Muscle of leg (tissue), 11 donors: Measurements from ENCODE around the gene MICALL2. TPM values are rescaled to one million over a fixed set of nuclear protein-coding genes. Genes with fewer than 3 reads are reported as not detected.

Experiments
- DNase-seq: peaks from one replicate; pipeline ENCODE4 v3.0.0; 2013
- H3K27ac ChIP-seq: one replicate; pipeline ENCODE4 v1.5.1; 2013; ENCODE audit warnings: mild to moderate bottlenecking, low read length, control low read depth
- H3K27me3 ChIP-seq: one replicate; pipeline ENCODE4 v1.6.1; 2013; ENCODE audit warnings: low read length; ENCODE audit not compliant: control insufficient read depth, insufficient read depth
- H3K36me3 ChIP-seq: one replicate; pipeline ENCODE4 v1.6.1; 2013; ENCODE audit warnings: low read length; ENCODE audit not compliant: control insufficient read depth, insufficient read depth
- H3K4me1 ChIP-seq: one replicate; pipeline ENCODE4 v1.6.1; 2013; ENCODE audit warnings: low read length; ENCODE audit not compliant: control insufficient read depth, insufficient read depth
- H3K4me3 ChIP-seq: one replicate; pipeline ENCODE4 v1.5.1; 2013; ENCODE audit warnings: low read length, control low read depth
- H3K9me3 ChIP-seq: replicated peaks from 2 replicates; pipeline ENCODE4 v1.6.1; 2013; ENCODE audit warnings: low read depth, low read length; ENCODE audit not compliant: control insufficient read depth
- WGBS: methylation state at CpG from one replicate; pipeline ENCODE4 v1.1.5; 2013; ENCODE audit warnings: missing lambda C conversion rate; ENCODE audit not compliant: insufficient coverage; 5-methylcytosine and 5-hydroxymethylcytosine counted together
- polyA plus RNA-seq, 8 donors: library from polyadenylated mRNA; unstranded; fragments of 120-200 nt; gene quantifications; one replicate each; pipeline versions ENCODE4 v1.2.1 to v1.2.3, GENCODE V29; 2013; ENCODE audit warnings: inconsistent platforms in 1 of 8, low replicate concordance in 1 of 8; ENCODE audit not compliant: insufficient read length in 8 of 8, insufficient read depth in 1 of 8
- total RNA-seq: library from RNA; stranded (reverse); fragments of 120-200 nt; gene quantifications from one replicate; pipeline ENCODE4 v1.2.4, GENCODE V29; 2013

Gene MICALL2
- total and polyA plus RNA-seq, 9 donors = 4.4 to 13.3 (median 7.5) TPM

DNA sequence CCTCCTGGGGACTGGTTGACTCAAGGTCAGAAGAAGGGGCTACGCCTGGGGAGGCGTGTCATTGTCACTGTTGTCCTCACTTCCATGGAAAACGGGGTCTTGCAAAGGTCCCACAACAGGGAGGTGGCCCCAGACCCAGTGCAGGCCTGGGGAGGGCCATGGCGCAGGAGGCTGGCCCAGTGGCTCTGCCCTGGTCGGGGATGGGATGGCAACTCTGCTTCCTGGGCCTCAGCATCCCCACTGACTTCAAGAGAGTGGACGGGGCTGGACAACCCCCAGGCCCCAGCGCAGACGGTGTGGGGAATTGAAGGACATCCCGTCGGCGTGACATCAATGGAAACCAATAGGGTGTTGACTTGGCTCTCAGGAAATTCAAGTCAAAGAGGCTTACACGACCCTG is 35.2 kb downstream of the MICALL2 start:
- Histone ChIP-seq H3K27ac (no peak overlapping the region), H3K36me3 (no peaks in the 10 kb centered on the region), H3K4me3 (no peak overlapping the region), H3K9me3 (no peaks in the 10 kb centered on the region), H3K4me1 (peaks cover 7% of the 10 kb centered on the region), H3K27me3 (peaks cover 20% of the 10 kb centered on the region)
- 73% methylated on average over 12 of the region's 12 CpGs for WGBS
- no peak for DNase-seq

- peaks cover 20% of the 10 kb centered on the region for H3K27me3 ChIP-seq
- H3K27ac ChIP-seq = no peak overlapping the region
- no peaks in the 10 kb centered on the region for H3K9me3 ChIP-seq
- no peak overlapping the region for H3K4me3 ChIP-seq
- WGBS = 69% methylated on average over 5 of the region's 5 CpGs
- H3K4me1 ChIP-seq = peaks cover 7% of the 10 kb centered on the region
- H3K36me3 ChIP-seq = no peaks in the 10 kb centered on the region
- no peak for DNase-seq
Measured at GRCh38 chr7:1423264-1423811, 35.9 kb downstream of the MICALL2 start.

- H3K36me3 ChIP-seq = no peaks in the 10 kb centered on the region
- 19% methylated on average over 15 of the region's 24 CpGs for WGBS
- peak; percentile 57 for DNase-seq
Measured at GRCh38 chr7:1422512-1423263, 36.6 kb downstream of the MICALL2 start.

DNA sequence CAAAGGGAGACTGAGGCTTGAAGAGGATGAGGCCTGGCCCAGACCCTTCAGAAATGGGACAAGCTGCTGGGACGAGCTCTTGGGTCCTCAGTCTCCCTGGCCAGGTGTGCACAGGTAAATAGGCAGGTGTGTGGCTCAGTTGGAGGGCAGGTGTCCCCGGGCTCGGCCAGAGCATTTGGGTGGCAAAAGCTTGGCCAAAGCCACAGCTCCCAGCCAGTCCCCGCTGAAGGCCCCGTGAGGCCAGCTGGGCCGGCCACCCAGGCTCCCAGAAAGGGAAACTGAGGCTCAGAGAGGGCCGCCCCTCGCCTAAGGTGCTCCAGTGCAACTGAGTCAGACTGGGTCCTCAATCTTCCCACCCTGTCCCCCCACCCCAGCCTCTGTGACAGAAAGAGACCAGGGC is 37.3 kb downstream of the MICALL2 start:
- H3K27me3 ChIP-seq = peaks cover 26% of the 10 kb centered on the region
- H3K27ac ChIP-seq = no peak overlapping the region
- 81% methylated on average over 6 of the region's 8 CpGs for WGBS
- no peak overlapping the region for H3K4me3 ChIP-seq
- peaks cover 7% of the 10 kb centered on the region for H3K4me1 ChIP-seq
- no peaks in the 10 kb centered on the region for H3K9me3 ChIP-seq
- H3K36me3 ChIP-seq = no peaks in the 10 kb centered on the region
- no peak for DNase-seq

More at GRCh38 chr7:1422512-1423263, 36.6 kb downstream of the MICALL2 start:
- H3K27me3 ChIP-seq = peaks cover 20% of the 10 kb centered on the region
- H3K27ac ChIP-seq = no peak overlapping the region
- peaks cover 7% of the 10 kb centered on the region for H3K4me1 ChIP-seq
- H3K9me3 ChIP-seq = no peaks in the 10 kb centered on the region
- H3K4me3 ChIP-seq = no peak overlapping the region

DNA sequence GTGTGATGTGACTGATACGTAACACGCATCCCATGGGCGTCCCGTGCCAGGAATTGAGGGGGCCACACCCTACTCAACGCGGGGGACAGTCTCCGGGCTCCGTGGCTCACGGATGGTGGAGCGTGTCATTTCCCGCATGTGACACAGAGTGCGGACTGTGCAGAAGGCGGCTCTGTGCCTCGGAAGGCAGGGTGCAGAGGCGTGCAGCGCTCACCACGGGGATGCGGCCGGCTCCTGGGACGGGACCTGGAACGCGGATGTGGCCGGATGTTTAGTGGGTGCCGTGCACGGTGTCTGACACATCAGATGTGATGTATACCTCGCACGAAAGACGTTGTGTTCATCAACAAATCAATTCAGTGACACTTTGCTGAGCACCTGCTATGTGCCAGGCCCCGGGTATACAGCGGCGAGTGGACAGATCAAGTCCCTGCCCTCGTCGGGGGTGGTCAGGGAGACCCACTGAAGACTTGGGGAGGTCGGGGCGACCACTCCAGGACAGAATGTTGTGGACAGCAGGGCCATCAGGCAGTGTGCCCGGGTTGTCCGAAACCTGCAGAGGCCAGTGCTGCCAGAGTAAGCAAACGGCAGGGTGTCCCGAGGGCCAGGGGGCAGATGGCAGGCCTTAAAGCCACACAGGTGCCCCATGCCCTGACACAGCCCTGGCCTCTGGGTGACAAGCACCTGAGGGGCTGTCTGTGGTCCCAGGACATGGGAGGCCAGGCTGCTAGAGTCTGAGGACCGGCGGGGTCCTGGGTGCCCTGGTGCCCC is 38.1 kb downstream of the MICALL2 start:
- no peaks in the 10 kb centered on the region for H3K36me3 ChIP-seq
- H3K27me3 ChIP-seq = peaks cover 28% of the 10 kb centered on the region
- no peak for DNase-seq
- H3K4me3 ChIP-seq = no peak overlapping the region
- WGBS = 84% methylated on average over 33 of the region's 41 CpGs
- peaks cover 7% of the 10 kb centered on the region for H3K4me1 ChIP-seq
- H3K27ac ChIP-seq = no peak overlapping the region
- H3K9me3 ChIP-seq = no peaks in the 10 kb centered on the region

DNA sequence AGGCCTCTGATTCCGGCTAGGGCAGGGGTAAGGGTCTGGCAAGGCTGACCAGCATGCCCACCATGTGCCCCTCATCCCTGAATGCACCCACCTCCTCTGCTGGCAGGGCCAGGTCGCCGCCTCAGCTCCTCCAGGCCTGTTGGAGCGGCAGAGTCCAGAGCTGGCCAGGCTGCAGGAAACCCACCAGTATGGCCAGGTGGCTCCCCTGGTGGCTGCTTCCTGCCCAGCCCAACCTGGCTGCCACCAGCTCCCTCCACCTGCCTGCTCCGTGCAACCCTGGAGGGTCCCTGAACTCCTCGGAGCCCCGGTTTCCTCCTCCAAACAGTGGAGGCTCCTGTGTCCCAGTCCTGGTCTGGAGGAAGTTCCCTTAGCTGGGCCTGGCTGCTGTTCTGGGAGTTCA is 39.6 kb downstream of the MICALL2 start:
- 60% methylated on average over 3 of the region's 7 CpGs for WGBS
- Histone ChIP-seq H3K9me3 (no peaks in the 10 kb centered on the region), H3K36me3 (no peaks in the 10 kb centered on the region), H3K27me3 (peaks cover 26% of the 10 kb centered on the region), H3K27ac (no peak overlapping the region), H3K4me1 (peaks cover 7% of the 10 kb centered on the region), H3K4me3 (no peak overlapping the region)
- no peak for DNase-seq

GRCh38 chr7:1419310-1419634 is 40.0 kb downstream of the MICALL2 start:
- Histone ChIP-seq H3K27ac (no peak overlapping the region), H3K4me1 (peaks cover 7% of the 10 kb centered on the region), H3K4me3 (no peak overlapping the region), H3K9me3 (no peaks in the 10 kb centered on the region), H3K27me3 (peaks cover 26% of the 10 kb centered on the region), H3K36me3 (no peaks in the 10 kb centered on the region)
- 86% methylated on average over 11 of the region's 11 CpGs for WGBS
- DNase-seq = no peak

DNA sequence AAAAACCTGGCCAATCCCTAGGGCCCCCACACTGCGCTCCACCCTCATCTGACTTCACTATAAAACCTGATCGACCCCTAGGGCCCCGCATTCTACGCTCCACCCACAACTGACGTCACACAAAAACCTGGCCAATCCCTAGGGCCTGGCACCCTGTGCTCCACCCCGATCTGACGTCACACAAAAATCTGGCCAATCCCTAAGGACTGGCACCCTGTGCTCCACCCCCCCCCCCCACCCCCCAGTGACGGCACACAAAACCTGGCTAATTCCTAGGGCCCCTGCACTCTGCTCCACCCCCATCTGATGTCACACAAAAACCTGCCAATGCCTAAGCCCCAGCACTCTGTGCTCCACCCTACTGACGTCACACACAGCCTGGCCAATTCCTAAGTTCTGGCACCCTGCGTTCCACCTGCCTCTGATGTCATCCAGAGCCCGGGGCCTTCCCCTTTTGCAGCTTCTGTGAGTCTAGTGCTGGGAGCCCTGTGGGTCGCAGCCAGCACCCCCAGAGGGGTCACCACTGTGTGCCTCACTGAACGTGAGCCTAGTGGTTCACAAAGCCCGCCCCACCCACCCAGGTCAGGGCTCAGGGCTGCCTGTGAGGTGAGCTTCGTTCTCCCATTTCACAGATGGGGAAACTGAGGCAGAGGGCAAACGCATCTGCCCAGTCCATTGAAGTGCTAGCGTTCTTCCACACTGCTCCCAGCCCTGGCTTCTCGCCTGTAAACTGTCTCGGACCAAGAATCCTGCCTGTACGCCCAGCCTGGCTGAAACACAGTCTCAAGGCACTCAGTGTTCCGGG is 40.6 kb downstream of the MICALL2 start:
- no peak for DNase-seq
- WGBS = 59% methylated on average over 17 of the region's 21 CpGs

DNA sequence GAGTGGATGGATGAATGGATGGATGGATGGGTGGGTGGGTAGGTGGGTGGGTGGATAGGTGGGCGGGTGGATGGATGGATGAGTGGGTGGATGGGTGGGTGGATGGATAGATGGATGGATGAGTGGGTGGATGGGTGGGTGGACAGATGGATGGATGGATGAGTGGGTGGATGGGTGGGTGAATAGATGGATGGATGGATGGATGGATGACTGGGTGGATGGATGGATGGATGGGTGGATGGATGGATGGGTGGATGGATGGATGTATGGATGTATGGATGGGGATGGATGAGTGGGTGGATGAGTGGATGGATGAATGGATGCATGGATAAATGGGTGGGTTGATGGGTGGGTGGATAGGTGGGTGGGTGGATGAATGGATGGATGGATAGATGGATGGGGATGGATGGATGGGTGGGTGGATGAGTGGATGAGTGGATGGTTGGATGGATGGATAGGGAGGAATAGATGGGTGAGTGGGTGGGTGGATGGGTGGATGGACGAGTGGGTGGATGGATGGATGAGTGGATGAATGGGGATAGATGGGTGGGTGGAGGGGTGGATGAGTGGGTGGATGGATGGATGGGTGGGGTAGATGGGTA is 43.8 kb downstream of the MICALL2 start:
- peaks cover 13% of the 10 kb centered on the region for H3K4me1 ChIP-seq
- peaks cover 21% of the 10 kb centered on the region for H3K27me3 ChIP-seq

More for the DNA sequence above, 40.6 kb downstream of the MICALL2 start:
- H3K9me3 ChIP-seq = no peaks in the 10 kb centered on the region
- no peak overlapping the region for H3K27ac ChIP-seq
- no peak overlapping the region for H3K4me3 ChIP-seq
- H3K27me3 ChIP-seq = peaks cover 23% of the 10 kb centered on the region
- no peaks in the 10 kb centered on the region for H3K36me3 ChIP-seq
- peaks cover 7% of the 10 kb centered on the region for H3K4me1 ChIP-seq

More for the DNA sequence above, 43.8 kb downstream of the MICALL2 start:
- Histone ChIP-seq H3K27ac (no peak overlapping the region), H3K9me3 (no peaks in the 10 kb centered on the region), H3K4me3 (no peak overlapping the region), H3K36me3 (no peaks in the 10 kb centered on the region)
- WGBS = 85% methylated on average over 2 of the region's 2 CpGs
- DNase-seq = no peak
